Endothelial cell of umbilical vein (primary cell): Measurements from ENCODE around the gene SCAMP5. TPM values are rescaled to one million over a fixed set of nuclear protein-coding genes. Genes with fewer than 3 reads are reported as not detected.

Experiments
- BruUV-seq: library from RNA; stranded (reverse); fragments of 400-500 nt; replicated peaks from 2 replicates; lab custom pipeline; 2021; lab: Mats Ljungman, UMichigan
- CTCF ChIA-PET: fragments of 300-600, 350-600 bp; sonication (Branson Sonifier 250); formaldehyde crosslinking; loops from one replicate; lab custom pipeline; 2021; ENCODE audit warnings: antibody characterized with exemption, inconsistent platforms; lab: Charles Lee
- POLR2A ChIA-PET: fragments of 300-600, 350-600 bp; sonication (Branson Sonifier 250); formaldehyde crosslinking; loops from one replicate; lab custom pipeline; 2021; ENCODE audit warnings: antibody characterized with exemption, inconsistent platforms; lab: Charles Lee
- DNase-seq: peaks from one replicate; pipeline ENCODE4 v3.0.0-alpha.2; 2011; ENCODE audit warnings: low read depth, low spot score
- FAIRE-seq: peaks from 2 replicates; lab custom pipeline; 2011; peaks lifted over from hg19 to GRCh38; lab: Jason Lieb, UNC
- H2AFZ ChIP-seq: 2 replicates; pipeline ENCODE4 v1.6.0; 2012; ENCODE audit warnings: low read depth, low read length, control low read depth, inconsistent platforms
- H3K27ac ChIP-seq: 2 replicates; pipeline ENCODE4 v1.5.1; 2011; ENCODE audit warnings: low read depth, mild to moderate bottlenecking, control low read depth, low read length, moderate library complexity; ENCODE audit not compliant: insufficient read depth
- H3K27me3 ChIP-seq, 2 experiments: 2 replicates each; pipeline versions ENCODE4 v1.6.0 to v1.6.1; 2011; ENCODE audit warnings: low read length in 2 of 2, mixed read lengths in 1 of 2; ENCODE audit not compliant: control insufficient read depth in 2 of 2, insufficient read depth in 2 of 2
- H3K36me3 ChIP-seq, 2 experiments: 2 replicates in 1 of 2; 3 replicates in 1 of 2; pipeline ENCODE4 v1.5.1; 2011; ENCODE audit warnings: low read length in 2 of 2, mild to moderate bottlenecking in 1 of 2, moderate library complexity in 1 of 2; ENCODE audit not compliant: control insufficient read depth in 2 of 2, insufficient read depth in 2 of 2; ENCODE audit errors: extremely low read depth in 1 of 2
- H3K4me1 ChIP-seq: 3 replicates; pipeline ENCODE4 v1.5.1; 2011; ENCODE audit warnings: mild to moderate bottlenecking, low read length; ENCODE audit not compliant: control insufficient read depth, insufficient read depth; ENCODE audit errors: extremely low read depth
- H3K4me2 ChIP-seq: 2 replicates; pipeline ENCODE4 v1.6.1; 2011; ENCODE audit warnings: low read length, control low read depth, mixed read lengths; ENCODE audit not compliant: insufficient read depth
- H3K4me3 ChIP-seq, 3 experiments: fragments of 200-600 bp in 1 of 3; sonication (generic), shearing (Covaris generic) in 1 of 3; replicated peaks in 1 of 3; 2 replicates each; pipeline ENCODE4 v1.5.1; 2011 to 2016; ENCODE audit warnings: control low read depth in 3 of 3, low read length in 3 of 3, mild to moderate bottlenecking in 2 of 3, inconsistent platforms in 1 of 3, low read depth in 1 of 3, moderate library complexity in 1 of 3; ENCODE audit not compliant: insufficient read depth in 1 of 3
- H3K79me2 ChIP-seq: 2 replicates; pipeline ENCODE4 v1.6.0; 2012; ENCODE audit warnings: low read length, inconsistent platforms; ENCODE audit not compliant: control insufficient read depth, insufficient read depth
- H3K9ac ChIP-seq: replicated peaks from 2 replicates; pipeline ENCODE3; 2011; ENCODE audit warnings: low read length, control low read depth; ENCODE audit not compliant: insufficient read depth; ENCODE audit errors: extremely low read depth
- H3K9me1 ChIP-seq: replicated peaks from 3 replicates; pipeline ENCODE4 v1.6.0; 2011; ENCODE audit warnings: mild to moderate bottlenecking, low read length; ENCODE audit not compliant: control insufficient read depth, insufficient read depth; ENCODE audit errors: extremely low read depth
- H3K9me3 ChIP-seq: replicated peaks from 2 replicates; pipeline ENCODE4 v1.5.1; 2012; ENCODE audit warnings: low read length, inconsistent platforms; ENCODE audit not compliant: control insufficient read depth, insufficient read depth
- H4K20me1 ChIP-seq: replicated peaks from 2 replicates; pipeline ENCODE3; 2011; ENCODE audit warnings: mild to moderate bottlenecking, low read length; ENCODE audit not compliant: control insufficient read depth, insufficient read depth; ENCODE audit errors: extremely low read depth
- EZH2 ChIP-seq: IDR thresholded peaks from 2 replicates; pipeline ENCODE4 v1.6.1; 2012; ENCODE audit warnings: borderline replicate concordance, low read depth, mild to moderate bottlenecking, moderate library complexity, low read length, inconsistent platforms; ENCODE audit not compliant: severe bottlenecking
- FOS ChIP-seq: IDR thresholded peaks from 2 replicates; pipeline ENCODE4 v1.6.1; 2011; ENCODE audit warnings: mild to moderate bottlenecking, low read length, moderate library complexity, borderline replicate concordance; ENCODE audit not compliant: insufficient read depth
- GATA2 ChIP-seq: IDR thresholded peaks from 2 replicates; pipeline ENCODE4 v1.7.0; 2011; ENCODE audit warnings: low read depth, mild to moderate bottlenecking, moderate library complexity, mixed read lengths, low read length; ENCODE audit not compliant: insufficient read length, insufficient read depth
- JUN ChIP-seq: IDR thresholded peaks from 2 replicates; pipeline ENCODE4 v1.6.1; 2011; ENCODE audit warnings: borderline replicate concordance, low read depth; ENCODE audit not compliant: insufficient read length, insufficient read depth
- MYC ChIP-seq: IDR thresholded peaks from one replicate; pipeline ENCODE4 v1.6.1; 2011; ENCODE audit warnings: mild to moderate bottlenecking, low read depth, low read length
- POLR2A ChIP-seq: IDR thresholded peaks from 2 replicates; pipeline ENCODE4 v1.6.1; 2012; ENCODE audit warnings: low read depth, mild to moderate bottlenecking, control low read depth, low read length
- POLR2AphosphoS5 ChIP-seq: IDR thresholded peaks from 2 replicates; pipeline ENCODE4 v1.6.1; 2012; ENCODE audit warnings: low read depth, mild to moderate bottlenecking, control low read depth, low read length, moderate library complexity; ENCODE audit not compliant: insufficient read depth
- dilution Hi-C: fragments of 300-500 bp; cut with MboI; formaldehyde crosslinking; loops from one replicate; pipeline ENCODE4 v1.15.0; 2019; ENCODE audit warnings: low sequenced_read_pairs; ENCODE audit not compliant: extremely low pct_ligation_motif_present
- intact Hi-C: fragments of 100-400 bp; cut with micrococcal nuclease; formaldehyde crosslinking; loops from one replicate; pipeline ENCODE4 v1.10.0; 2022
- polyA plus RNA-seq, 4 experiments: library from polyadenylated mRNA; depleted of rRNA in 3 of 4; stranded (reverse) in 3 of 4; unstranded in 1 of 4; fragments of >200 nt; gene quantifications; 2 replicates each; pipeline versions ENCODE4 v1.2.1 to v1.2.3, GENCODE V29; 2011 to 2012; ENCODE audit warnings: missing spikeins in 1 of 4
- total RNA-seq: library from RNA; stranded (reverse); gene quantifications from 2 replicates; pipeline ENCODE4 v1.2.3, GENCODE V29; 2021
- TF ChIP-seq, protein P1 (sequence below), 2 donors: IDR thresholded peaks; 1 replicate in 1 of 2; 2 replicates in 1 of 2; pipeline ENCODE4 v1.5.1; 2011; ENCODE audit warnings: low read length in 2 of 2, mild to moderate bottlenecking in 2 of 2, moderate library complexity in 2 of 2, control low read depth in 1 of 2, inconsistent platforms in 1 of 2, low read depth in 1 of 2; ENCODE audit not compliant: insufficient read depth in 1 of 2; ENCODE audit errors: extremely low read depth in 1 of 2
- TF ChIP-seq, protein P2 (sequence below): IDR thresholded peaks from 2 replicates; pipeline ENCODE4 v1.6.1; 2011; ENCODE audit not compliant: insufficient read depth, insufficient read length

SCAMP5 gene
- total and polyA plus RNA-seq, 2 donors (not counting 3 experiments of a cell fraction or from before 2014, with no cell fraction given), result 1.9 to 6.2 TPM

DNA sequence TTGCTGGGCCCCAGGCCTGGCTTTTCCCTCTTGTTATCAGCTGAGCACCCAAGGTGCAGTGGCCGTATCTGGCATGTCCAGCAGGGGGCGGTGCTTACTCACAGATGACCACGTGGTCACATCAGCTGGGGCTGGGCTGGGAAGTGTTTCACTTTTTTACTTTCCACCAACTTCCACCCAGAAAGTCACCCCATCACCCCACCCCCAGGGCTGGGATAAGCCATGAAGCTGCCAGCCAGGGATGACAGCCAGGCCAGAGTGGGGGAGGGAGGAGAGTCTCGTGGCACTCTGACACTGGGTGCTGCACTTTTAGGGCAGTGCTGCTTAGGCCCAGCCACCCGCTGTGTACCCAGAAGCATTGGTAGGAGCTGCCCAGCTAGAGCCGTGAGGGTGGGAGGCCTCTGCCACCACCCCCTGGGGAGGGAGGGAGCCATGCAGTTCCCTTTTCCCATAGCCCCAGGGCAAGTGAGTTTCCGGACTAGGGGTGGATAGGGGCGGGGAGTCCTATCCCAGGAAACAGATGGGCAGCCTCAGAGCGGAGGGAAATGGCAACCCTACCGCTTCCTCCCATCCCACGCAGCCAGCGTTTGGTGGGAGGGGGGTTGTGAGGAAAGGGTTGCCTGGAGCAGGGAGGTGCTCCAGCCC, 34.1 kb downstream of the SCAMP5 start:
- no peaks in the 10 kb centered on the region for H3K36me3 ChIP-seq
- no peaks in the 10 kb centered on the region for H3K9me3 ChIP-seq
- no peaks in the 10 kb centered on the region for H3K79me2 ChIP-seq
- H2AFZ ChIP-seq, result peak overlapping the region; percentile 22
- peak overlapping the region; percentile 67 for H3K4me2 ChIP-seq
- peaks cover 37% of the 10 kb centered on the region for H3K4me1 ChIP-seq
- BruUV-seq, result TSS peak; percentile 69
- H3K27ac ChIP-seq, result peak overlapping the region; percentile 99
- H3K27me3 ChIP-seq, result no peaks in the 10 kb centered on the region
- dilution Hi-C loops, result no loop called here
- H3K9me1 ChIP-seq, result no peaks in the 10 kb centered on the region
- H3K9ac ChIP-seq, result peak overlapping the region; percentile 87
- ChIA-PET CTCF (interaction anchor here (0.6 to 5.2 kb wide), 37 partner anchors 8 to 657 kb away, joined by 3 to 213 read pairs (median 4); partner anchors contain the start of genes C15orf39, CSK, MAN2C1 and RPP25), POLR2A (interaction anchor here (1.8 to 2.9 kb wide), 3 partner anchors 14 to 175 kb away, joined by 12 to 20 read pairs (median 14); partner anchors contain the start of gene C15orf39)
- FAIRE-seq (peak; percentile 98), DNase-seq (peak; percentile 96)
- TF ChIP-seq POLR2AphosphoS5 (peak; percentile 51), EZH2 (no peak), POLR2A (no peak), GATA2 (peak; percentile 41), MYC (no peak), JUN (no peak), FOS (no peak)
- TF ChIP-seq, protein P1, sequence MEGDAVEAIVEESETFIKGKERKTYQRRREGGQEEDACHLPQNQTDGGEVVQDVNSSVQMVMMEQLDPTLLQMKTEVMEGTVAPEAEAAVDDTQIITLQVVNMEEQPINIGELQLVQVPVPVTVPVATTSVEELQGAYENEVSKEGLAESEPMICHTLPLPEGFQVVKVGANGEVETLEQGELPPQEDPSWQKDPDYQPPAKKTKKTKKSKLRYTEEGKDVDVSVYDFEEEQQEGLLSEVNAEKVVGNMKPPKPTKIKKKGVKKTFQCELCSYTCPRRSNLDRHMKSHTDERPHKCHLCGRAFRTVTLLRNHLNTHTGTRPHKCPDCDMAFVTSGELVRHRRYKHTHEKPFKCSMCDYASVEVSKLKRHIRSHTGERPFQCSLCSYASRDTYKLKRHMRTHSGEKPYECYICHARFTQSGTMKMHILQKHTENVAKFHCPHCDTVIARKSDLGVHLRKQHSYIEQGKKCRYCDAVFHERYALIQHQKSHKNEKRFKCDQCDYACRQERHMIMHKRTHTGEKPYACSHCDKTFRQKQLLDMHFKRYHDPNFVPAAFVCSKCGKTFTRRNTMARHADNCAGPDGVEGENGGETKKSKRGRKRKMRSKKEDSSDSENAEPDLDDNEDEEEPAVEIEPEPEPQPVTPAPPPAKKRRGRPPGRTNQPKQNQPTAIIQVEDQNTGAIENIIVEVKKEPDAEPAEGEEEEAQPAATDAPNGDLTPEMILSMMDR (IDR thresholded peaks at IDR 0.05; ENCODE audit: extremely low read depth in 1 of 2, insufficient read depth in 1 of 2, low read depth in 1 of 2, low read length in 2 of 2), result peak; percentile 94
- TF ChIP-seq, protein P2, sequence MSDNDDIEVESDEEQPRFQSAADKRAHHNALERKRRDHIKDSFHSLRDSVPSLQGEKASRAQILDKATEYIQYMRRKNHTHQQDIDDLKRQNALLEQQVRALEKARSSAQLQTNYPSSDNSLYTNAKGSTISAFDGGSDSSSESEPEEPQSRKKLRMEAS, result peak; percentile 97
- peak overlapping the region in 1 of 3 experiments; percentile 30 for H3K4me3 ChIP-seq
- H4K20me1 ChIP-seq, result no peaks in the 10 kb centered on the region
- intact Hi-C loops, result loop anchor here (1.0 to 10.0 kb wide), 10 partner anchors 14 to 653 kb away; partner anchors contain the start of genes MAN2C1, RPP25 and SIN3A
